Small intestine (tissue), 16 donors: ENCODE data around the gene DBF4. TPM values are rescaled to one million over a fixed set of nuclear protein-coding genes. Genes with fewer than 3 reads are reported as not detected.
"Not testable (repeated sequence)": the region's sequence is repeated elsewhere in the genome, so short reads cannot be mapped to it uniquely, and the experiment has no call there.

ENCODE experiments used
- DNase-seq, 2 donors: peaks; one replicate each; pipeline versions ENCODE4 v3.0.0 to v3.0.0-alpha.2; 2013
- FAIRE-seq: peaks from 2 replicates; lab custom pipeline; 2012; peaks lifted over from hg19 to GRCh38; lab: Jason Lieb, UNC
- H3K27ac ChIP-seq, 3 donors: one replicate each; pipeline ENCODE4 v1.5.1; 2013; ENCODE audit warnings: low read length in 2 of 3, mild to moderate bottlenecking in 2 of 3, control low read depth in 1 of 3, inconsistent platforms in 1 of 3, low read depth in 1 of 3, moderate library complexity in 1 of 3
- H3K27me3 ChIP-seq, 3 donors: one replicate each; pipeline ENCODE4 v1.6.1; 2013; ENCODE audit warnings: low read length in 3 of 3, inconsistent platforms in 1 of 3; ENCODE audit not compliant: control insufficient read depth in 3 of 3, insufficient read depth in 3 of 3
- H3K36me3 ChIP-seq, 3 donors: one replicate each; pipeline ENCODE4 v1.6.1; 2013; ENCODE audit warnings: low read length in 3 of 3, inconsistent platforms in 1 of 3, low read depth in 1 of 3, mild to moderate bottlenecking in 1 of 3, moderate library complexity in 1 of 3; ENCODE audit not compliant: control insufficient read depth in 3 of 3, insufficient read depth in 2 of 3
- H3K4me1 ChIP-seq, 3 donors: one replicate each; pipeline ENCODE4 v1.6.1; 2013; ENCODE audit warnings: low read length in 2 of 3, inconsistent platforms in 1 of 3, low read depth in 1 of 3, mild to moderate bottlenecking in 1 of 3, moderate library complexity in 1 of 3; ENCODE audit not compliant: control insufficient read depth in 3 of 3, insufficient read depth in 2 of 3
- H3K4me3 ChIP-seq, 3 donors: one replicate each; pipeline ENCODE4 v1.5.1; 2013; ENCODE audit warnings: low read length in 3 of 3, control low read depth in 1 of 3, inconsistent platforms in 1 of 3, low read depth in 1 of 3, mild to moderate bottlenecking in 1 of 3, moderate library complexity in 1 of 3
- H3K9me3 ChIP-seq, 2 donors: one replicate each; pipeline ENCODE4 v1.6.1; 2013; ENCODE audit warnings: low read depth in 1 of 2, low read length in 1 of 2; ENCODE audit not compliant: control insufficient read depth in 2 of 2, insufficient read depth in 1 of 2
- WGBS, 3 donors: extraction: QIAGEN DNeasy Blood & Tissue Kit; methylation state at CpG; one replicate each; pipeline ENCODE4 v1.1.7; 2013; 5-methylcytosine and 5-hydroxymethylcytosine counted together
- long read RNA-seq, 10 donors: transcript quantifications; one replicate each; lab custom pipeline, GENCODE V29; 2026
- polyA plus RNA-seq, 4 donors: library from polyadenylated mRNA; stranded (reverse) in 3 of 4; unstranded in 1 of 4; fragments of 200-250 nt in 3 of 4; fragments of 120-200 nt in 1 of 4; gene quantifications; one replicate each; pipeline versions ENCODE4 v1.2.1 to v1.2.3, GENCODE V29; 2013
- donor health status: healthy with polysubstance abuse.
- donor health status: control.
- donor health status: control.
- donor health status: Bipolar disorder and iron deficiency.
- donor health status: healthy.

DBF4 gene
- polyA plus RNA-seq: 10 to 100 TPM in 2 of 4 donors, 1 to 10 TPM in 2; 2.0 to 20.7 (median 8.8) TPM
- long read RNA-seq, donor 1, partial matches to known transcripts: 0 of 6 reads
- long read RNA-seq, donor 1, other reads (novel, unspliced or antisense): 0 of 6 reads
- long read RNA-seq, donor 2, partial matches to known transcripts: 0 of 1 reads
- long read RNA-seq, donor 2, other reads (novel, unspliced or antisense): 0 of 1 reads
- long read RNA-seq, donor 3, partial matches to known transcripts: 0 of 2 reads
- long read RNA-seq, donor 3, other reads (novel, unspliced or antisense): 0 of 2 reads
- long read RNA-seq, donor 4: 0 reads
- long read RNA-seq, donor 5, partial matches to known transcripts: 0 of 2 reads
- long read RNA-seq, donor 5, other reads (novel, unspliced or antisense): 0 of 2 reads
- long read RNA-seq, donor 6, partial matches to known transcripts: 0 of 4 reads
- long read RNA-seq, donor 6, other reads (novel, unspliced or antisense): 0 of 4 reads
- long read RNA-seq, donor 7, partial matches to known transcripts: 0 of 1 reads
- long read RNA-seq, donor 7, other reads (novel, unspliced or antisense): 0 of 1 reads
- long read RNA-seq, donor 8, partial matches to known transcripts: 0 of 1 reads
- long read RNA-seq, donor 8, other reads (novel, unspliced or antisense): 0 of 1 reads
- long read RNA-seq, donor 9, partial matches to known transcripts: 0 of 3 reads
- long read RNA-seq, donor 9, other reads (novel, unspliced or antisense): 0 of 3 reads
- long read RNA-seq, donor 10, partial matches to known transcripts: 0 of 1 reads
- long read RNA-seq, donor 10, other reads (novel, unspliced or antisense): 0 of 1 reads

DNA sequence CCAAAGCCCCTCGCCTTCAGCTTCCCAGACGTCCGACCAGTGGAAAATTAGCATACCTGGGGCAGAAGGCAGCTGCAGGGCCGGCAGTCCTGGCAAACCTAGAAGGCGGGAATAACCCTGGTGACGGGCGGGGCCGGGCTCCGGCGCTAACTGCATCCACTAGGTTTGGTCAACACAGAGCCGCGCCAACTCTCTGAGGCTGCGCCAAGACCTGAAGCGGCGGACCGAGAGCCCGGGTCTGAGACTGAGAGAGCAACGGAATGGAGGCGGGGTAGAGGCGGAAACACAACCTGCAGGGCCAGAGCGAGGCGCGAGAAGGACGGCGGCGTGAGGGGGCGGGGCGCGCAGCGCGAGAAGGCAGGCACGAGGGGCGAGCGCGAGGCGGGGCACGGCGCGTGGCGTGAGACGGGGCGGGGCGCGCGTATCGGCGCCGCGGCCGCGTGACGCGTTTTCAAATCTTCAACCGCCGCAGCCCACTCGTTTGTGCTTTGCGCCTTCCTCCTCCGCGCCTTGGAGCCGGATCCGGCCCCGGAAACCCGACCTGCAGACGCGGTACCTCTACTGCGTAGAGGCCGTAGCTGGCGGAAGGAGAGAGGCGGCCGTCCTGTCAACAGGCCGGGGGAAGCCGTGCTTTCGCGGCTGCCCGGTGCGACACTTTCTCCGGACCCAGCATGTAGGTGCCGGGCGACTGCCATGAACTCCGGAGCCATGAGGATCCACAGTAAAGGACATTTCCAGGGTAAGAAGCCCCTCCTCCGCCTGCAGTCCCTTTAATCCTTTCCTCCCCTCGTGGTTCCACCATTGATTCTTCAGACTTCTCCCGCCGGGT lies at the start of gene DBF4, which contains the start of gene SLC25A40:
DBF4 (plus strand) TSS at position 454 of the 829 bp plus-strand sequence; CDS start at position 694, 240 bp downstream.
SLC25A40 (minus strand) TSS at position 321 of the 829 bp plus-strand sequence. CDS start 17,633 bp downstream, outside the sequence.
- peak within 1 kb of the TSS; percentile 94 to 100 (median 99) for H3K27ac ChIP-seq
- peak within 1 kb of the TSS; percentile 86 to 97 (median 97) for H3K4me3 ChIP-seq
- peaks cover 0 to under 1% of the 10 kb centered on the region in 2 donors for H3K9me3 ChIP-seq
- no peaks in the 10 kb centered on the region for H3K27me3 ChIP-seq
- 2 to 4% (median 2%) methylated on average over 63 to 84 of the region's 84 CpGs for WGBS, 3 donors
- DNase-seq (peak; percentile 95 to 97), FAIRE-seq (no peak)
- peaks cover 0 to 6% (median under 1%) of the 10 kb centered on the region in 3 donors for H3K36me3 ChIP-seq
- peaks cover 0 to 14% (median 3%) of the 10 kb centered on the region in 3 donors for H3K4me1 ChIP-seq

DNA sequence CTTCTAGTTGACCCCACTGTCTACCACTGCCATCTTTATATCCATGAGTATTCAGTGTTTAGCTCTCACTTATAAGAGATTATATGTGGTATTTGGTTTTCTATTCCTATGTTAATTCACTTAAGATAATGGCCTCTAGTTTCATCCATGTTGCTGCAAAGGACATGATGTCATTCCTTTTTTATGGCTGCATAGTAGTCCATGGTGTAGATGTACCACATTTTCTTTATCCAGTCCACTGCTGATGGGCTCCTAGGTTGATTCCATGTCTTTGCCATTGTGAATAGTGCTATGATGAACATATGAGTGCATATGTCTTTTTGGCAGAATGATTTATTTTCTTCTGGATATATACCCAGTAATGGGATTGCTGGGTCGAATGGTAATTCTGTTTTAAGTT lies 47.9 kb upstream of the DBF4 start:
- H3K9me3 ChIP-seq: peaks cover 0 to 12% of the 10 kb centered on the region in 2 donors
- not testable (repeated sequence) for H3K4me1 ChIP-seq, DNase-seq, H3K36me3 ChIP-seq, H3K27ac ChIP-seq, FAIRE-seq, H3K27me3 ChIP-seq, H3K4me3 ChIP-seq
- 64 to 82% (median 80%) methylated on average over 1 of the region's 1 CpG for WGBS, 3 donors

DNA sequence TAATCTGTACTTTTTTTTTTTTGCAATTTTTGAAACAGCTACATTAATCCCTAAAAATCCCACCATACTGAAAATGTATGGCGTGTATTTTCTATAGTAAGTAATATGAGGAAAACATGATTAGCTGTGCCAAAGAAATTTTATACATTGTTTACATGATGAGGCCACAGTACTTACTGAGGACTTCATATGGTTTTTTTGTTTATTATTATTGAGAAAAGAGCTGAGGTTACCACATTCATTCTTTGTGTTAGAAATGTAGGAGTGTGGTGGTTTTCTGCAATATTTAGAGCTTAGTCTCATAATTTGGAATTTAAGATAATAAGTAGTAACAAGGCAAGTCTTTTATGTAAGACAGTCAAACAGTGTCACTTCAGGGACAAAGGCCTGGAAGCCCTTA lies 45.2 kb upstream of the DBF4 start:
- 87 to 100% (median 91%) methylated on average over 1 of the region's 1 CpG for WGBS, 3 donors
- no peak overlapping the region for H3K4me3 ChIP-seq
- H3K9me3 ChIP-seq: peaks cover 0 to 2% of the 10 kb centered on the region in 2 donors
- FAIRE-seq (no peak), DNase-seq (no peak)
- no peaks in the 10 kb centered on the region for H3K4me1 ChIP-seq
- H3K27me3 ChIP-seq: no peaks in the 10 kb centered on the region
- no peaks in the 10 kb centered on the region for H3K36me3 ChIP-seq
- H3K27ac ChIP-seq: no peak overlapping the region

- no peak overlapping the region for H3K4me3 ChIP-seq
- DNase-seq (peak; percentile 2 to 3), FAIRE-seq (no peak)
- 84 to 97% (median 89%) methylated on average over 1 of the region's 1 CpG for WGBS, 3 donors
- no peaks in the 10 kb centered on the region for H3K4me1 ChIP-seq
- H3K36me3 ChIP-seq: no peaks in the 10 kb centered on the region
- H3K9me3 ChIP-seq: no peaks in the 10 kb centered on the region
- no peak overlapping the region for H3K27ac ChIP-seq
- H3K27me3 ChIP-seq: no peaks in the 10 kb centered on the region
These were observed 43.2 kb upstream of the DBF4 start for GRCh38 chr7:87833130-87833529.

- Histone ChIP-seq H3K27me3 (no peaks in the 10 kb centered on the region), H3K27ac (no peak overlapping the region), H3K4me3 (no peak overlapping the region), H3K36me3 (no peaks in the 10 kb centered on the region), H3K4me1 (no peaks in the 10 kb centered on the region), H3K9me3 (no peaks in the 10 kb centered on the region)
- FAIRE-seq: no peak
- WGBS, 3 donors: 30 to 88% (median 40%) methylated on average over 1 of the region's 1 CpG
- DNase-seq: no peak
These were observed 38.7 kb upstream of the DBF4 start for GRCh38 chr7:87837597-87837996.

GRCh38 chr7:87850836-87851593 lies 25.3 kb upstream of the DBF4 start:
- DNase-seq (no peak), FAIRE-seq (no peak)
- Histone ChIP-seq H3K36me3 (peaks cover 0 to 17% (median 0%) of the 10 kb centered on the region in 3 donors), H3K4me3 (no peak overlapping the region), H3K27ac (no peak overlapping the region), H3K27me3 (no peaks in the 10 kb centered on the region), H3K4me1 (no peaks in the 10 kb centered on the region), H3K9me3 (no peaks in the 10 kb centered on the region)
- WGBS, 3 donors: 85 to 94% (median 89%) methylated on average over 1 of the region's 1 CpG

DNA sequence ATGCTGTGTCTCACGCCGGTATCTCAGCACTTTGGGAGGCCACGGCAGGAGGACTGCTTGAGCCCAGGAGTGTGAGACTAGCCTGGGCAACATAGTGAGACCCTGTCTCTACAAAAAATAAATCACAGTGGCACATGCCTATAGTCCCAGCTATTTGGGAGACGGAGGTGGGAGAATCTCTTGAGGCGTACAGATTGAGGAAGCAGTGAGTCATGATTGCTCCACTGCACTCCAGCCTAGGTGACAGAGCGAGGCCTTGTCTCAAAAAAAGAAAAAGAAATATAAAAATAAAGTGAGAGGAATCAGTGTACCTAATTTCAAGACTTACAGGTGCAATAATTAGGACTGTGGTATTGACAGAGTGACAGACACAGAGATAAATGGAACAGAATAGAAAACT lies 24.0 kb upstream of the DBF4 start:
- H3K36me3 ChIP-seq: peaks cover 0 to 17% (median 0%) of the 10 kb centered on the region in 3 donors
- no peaks in the 10 kb centered on the region for H3K27me3 ChIP-seq
- no peaks in the 10 kb centered on the region for H3K9me3 ChIP-seq
- H3K4me1 ChIP-seq: no peaks in the 10 kb centered on the region
- DNase-seq (no peak), FAIRE-seq (no peak)
- WGBS, 3 donors: 90 to 97% (median 95%) methylated on average over 6 of the region's 6 CpGs
- H3K4me3 ChIP-seq: no peak overlapping the region
- H3K27ac ChIP-seq: no peak overlapping the region
